IMR-90 (cell line): ENCODE data around the gene B4GALT1. TPM values are rescaled to one million over a fixed set of nuclear protein-coding genes. Genes with fewer than 3 reads are reported as not detected.

Experiments used
- ATAC-seq: fragments of 200-7000 bp; cut with Tn5 transposase; 2 replicates; pipeline ENCODE4 v1.9.1; 2020; ENCODE audit warnings: low read depth, mild to moderate bottlenecking, moderate library complexity
- BruUV-seq: library from RNA; stranded (reverse); fragments of 400-500 nt; replicated peaks from 2 replicates; lab custom pipeline; 2021; lab: Mats Ljungman, UMichigan
- CTCF ChIA-PET: fragments of 300-600 bp; formaldehyde crosslinking; extraction: SDS; loops from one replicate; lab custom pipeline; 2021; ENCODE audit warnings: antibody characterized with exemption; lab: Yijun Ruan, JAX
- POLR2A ChIA-PET: fragments of 300-600 bp; sonication (Branson Sonifier 250); formaldehyde crosslinking; loops from one replicate; lab custom pipeline; 2022; ENCODE audit warnings: antibody characterized with exemption; ENCODE audit not compliant: unreplicated experiment; lab: Charles Lee
- DNase-seq: peaks from one replicate; pipeline ENCODE4 v3.0.0; 2013
- H2AFZ ChIP-seq: replicated peaks from 2 replicates; pipeline ENCODE3; 2013; ENCODE audit warnings: low read length, mild to moderate bottlenecking; ENCODE audit not compliant: poor library complexity
- H2AK5ac ChIP-seq: 2 replicates; pipeline ENCODE4 v1.6.1; 2013; ENCODE audit warnings: low read depth, low read length, inconsistent platforms
- H2AK9ac ChIP-seq: replicated peaks from 2 replicates; pipeline ENCODE3; 2013; ENCODE audit warnings: mild to moderate bottlenecking, low read depth, low read length, moderate library complexity; ENCODE audit not compliant: poor library complexity
- H2BK120ac ChIP-seq: 2 replicates; pipeline ENCODE4 v1.6.1; 2013; ENCODE audit warnings: low read depth, low read length, inconsistent platforms
- H2BK15ac ChIP-seq: 3 replicates; pipeline ENCODE4 v1.6.1; 2013; ENCODE audit warnings: low read depth, low read length, inconsistent platforms
- H2BK20ac ChIP-seq: 2 replicates; pipeline ENCODE4 v1.6.1; 2013; ENCODE audit warnings: low read depth, mild to moderate bottlenecking, inconsistent platforms, low read length, moderate library complexity
- H2BK5ac ChIP-seq: 2 replicates; pipeline ENCODE4 v1.6.1; 2013; ENCODE audit warnings: mild to moderate bottlenecking, low read depth, low read length, inconsistent platforms; ENCODE audit not compliant: poor library complexity, severe bottlenecking
- H3K14ac ChIP-seq: replicated peaks from 2 replicates; pipeline ENCODE4 v1.6.1; 2013; ENCODE audit warnings: low read depth, low read length, inconsistent platforms
- H3K18ac ChIP-seq: 2 replicates; pipeline ENCODE4 v1.6.1; 2013; ENCODE audit warnings: low read depth, low read length, control low read depth
- H3K23ac ChIP-seq: 2 replicates; pipeline ENCODE4 v1.6.1; 2013; ENCODE audit warnings: low read depth, low read length, inconsistent platforms
- H3K27ac ChIP-seq: 2 replicates; pipeline ENCODE4 v1.5.1; 2013; ENCODE audit warnings: mild to moderate bottlenecking, control low read depth, low read length; ENCODE audit not compliant: insufficient read depth
- H3K27me3 ChIP-seq: 2 replicates; pipeline ENCODE4 v1.6.1; 2013; ENCODE audit warnings: low read length; ENCODE audit not compliant: control insufficient read depth, insufficient read depth
- H3K36me3 ChIP-seq: 2 replicates; pipeline ENCODE4 v1.6.1; 2013; ENCODE audit warnings: low read length, mixed read lengths; ENCODE audit not compliant: control insufficient read depth, insufficient read depth
- H3K4ac ChIP-seq: 2 replicates; pipeline ENCODE4 v1.6.1; 2013; ENCODE audit warnings: low read depth, low read length, inconsistent platforms
- H3K4me1 ChIP-seq: 2 replicates; pipeline ENCODE4 v1.6.1; 2013; ENCODE audit warnings: low read length, mixed read lengths; ENCODE audit not compliant: control insufficient read depth, insufficient read depth
- H3K4me2 ChIP-seq: 2 replicates; pipeline ENCODE4 v1.6.1; 2013; ENCODE audit warnings: low read depth, mild to moderate bottlenecking, control low read depth, low read length, moderate library complexity
- H3K4me3 ChIP-seq: 2 replicates; pipeline ENCODE4 v1.5.1; 2013; ENCODE audit warnings: low read depth, mild to moderate bottlenecking, control low read depth, low read length, moderate library complexity; ENCODE audit not compliant: insufficient read depth
- H3K56ac ChIP-seq: 2 replicates; pipeline ENCODE4 v1.6.1; 2013; ENCODE audit warnings: low read length, inconsistent platforms; ENCODE audit not compliant: insufficient read depth; ENCODE audit errors: extremely low read depth
- H3K79me1 ChIP-seq, 2 experiments: 2 replicates each; pipeline ENCODE4 v1.6.1; 2013; ENCODE audit warnings: low read length in 2 of 2, inconsistent platforms in 1 of 2, low read depth in 1 of 2
- H3K9ac ChIP-seq: 2 replicates; pipeline ENCODE4 v1.6.1; 2013; ENCODE audit warnings: low read depth, low read length, control low read depth
- H3K9me1 ChIP-seq: 2 replicates; pipeline ENCODE4 v1.6.1; 2013; ENCODE audit warnings: low read length, inconsistent platforms; ENCODE audit not compliant: insufficient read depth
- H3K9me3 ChIP-seq: 2 replicates; pipeline ENCODE4 v1.6.1; 2013; ENCODE audit warnings: low read length; ENCODE audit not compliant: control insufficient read depth, insufficient read depth
- H4K20me1 ChIP-seq: 2 replicates; pipeline ENCODE4 v1.6.1; 2013; ENCODE audit warnings: low read length, inconsistent platforms; ENCODE audit not compliant: insufficient read depth
- H4K5ac ChIP-seq: 2 replicates; pipeline ENCODE4 v1.6.1; 2013; ENCODE audit warnings: mild to moderate bottlenecking, low read depth, low read length, control low read depth
- H4K8ac ChIP-seq, 2 experiments: 2 replicates each; pipeline ENCODE4 v1.6.1; 2013; ENCODE audit warnings: low read depth in 2 of 2, low read length in 2 of 2, control low read depth in 1 of 2, inconsistent platforms in 1 of 2
- H4K91ac ChIP-seq: 2 replicates; pipeline ENCODE4 v1.6.1; 2013; ENCODE audit warnings: low read depth, low read length, inconsistent platforms; ENCODE audit not compliant: insufficient read depth
- WGBS, 2 experiments: methylation state at CpG; one replicate each; pipeline versions ENCODE4 v1.1.5 to v1.1.7; 2013; ENCODE audit warnings: missing lambda C conversion rate in 2 of 2; ENCODE audit not compliant: insufficient read length in 1 of 2; ENCODE audit errors: extremely low coverage in 2 of 2; 5-methylcytosine and 5-hydroxymethylcytosine counted together
- dilution Hi-C: fragments of 300-500 bp; cut with HindIII; formaldehyde crosslinking; loops from one replicate; pipeline ENCODE4 v1.14.3; 2018; ENCODE audit warnings: low sequenced_read_pairs; ENCODE audit not compliant: unreplicated experiment
- in situ Hi-C: fragments of 300-500 bp; cut with MboI; formaldehyde crosslinking; loops from 3 replicates; pipeline ENCODE4 v1.14.3; 2019; ENCODE audit warnings: low sequenced_read_pairs, inconsistent platforms, mixed read lengths
- intact Hi-C: fragments of 100-400 bp; cut with micrococcal nuclease; formaldehyde crosslinking; loops from 2 replicates; pipeline ENCODE4 v1.10.0; 2022
- polyA plus RNA-seq, 3 experiments: library from polyadenylated mRNA; depleted of rRNA; stranded (reverse); fragments of >200 nt; gene quantifications; 2 replicates each; pipeline ENCODE4 v1.2.3, GENCODE V29; 2012; ENCODE audit warnings: low replicate concordance in 1 of 3
- total RNA-seq: library from RNA; depleted of rRNA; stranded (reverse); fragments of >200 nt; gene quantifications from 2 replicates; pipeline ENCODE4 v1.2.3, GENCODE V29; 2012
- TF ChIP-seq, protein P1 (sequence below): fragments of 150-350 bp; IDR thresholded peaks from 2 replicates; pipeline ENCODE4 v1.6.1; 2017; ENCODE audit warnings: mild to moderate bottlenecking, antibody characterized with exemption, low read length, low read depth

B4GALT1 gene
- total and polyA plus RNA-seq, 2 of the 4 experiments (the other 2 are of a cell fraction) = 8.8 to 37.8 TPM

DNA sequence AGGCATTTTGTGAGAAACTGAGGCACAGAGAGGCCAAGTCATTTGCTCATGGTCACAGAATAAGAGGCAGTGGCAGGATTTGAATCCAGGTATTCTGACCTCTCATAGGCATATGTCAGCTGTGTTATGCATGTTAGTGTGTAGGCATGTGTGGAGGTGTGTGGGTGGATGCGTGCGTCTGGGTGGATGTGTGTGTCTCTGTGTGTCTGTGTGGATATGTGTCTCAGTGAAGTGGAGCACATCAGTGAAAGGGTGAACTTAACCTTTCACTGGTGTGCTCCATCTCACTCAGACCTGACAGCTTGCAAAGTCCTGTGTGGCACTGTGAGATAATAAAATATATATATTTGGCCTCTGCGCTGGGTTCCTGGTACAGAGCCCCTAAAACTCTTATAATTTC lies 58.7 kb downstream of the B4GALT1 start:
- dilution Hi-C loops = no loop called here
- CTCF ChIA-PET = no interaction called here

More for the DNA sequence above, 58.7 kb downstream of the B4GALT1 start:
- Histone ChIP-seq H3K9ac (no peak overlapping the region), H2AK9ac (no peak overlapping the region), H3K79me1 (peaks cover 5 to 31% of the 10 kb centered on the region in 2 experiments; a peak in 3 of 4 replicates), H3K27ac (no peak overlapping the region), H2AK5ac (peak overlapping the region; percentile 93; the same call in 1 of the 2 replicates), H3K4ac (no peak overlapping the region), H3K23ac (no peak overlapping the region), H3K9me3 (no peaks in the 10 kb centered on the region), H2BK120ac (no peak overlapping the region; the same call in 1 of the 2 replicates), H2BK5ac (peak overlapping the region; percentile 24), H3K18ac (no peak overlapping the region), H4K20me1 (no peaks in the 10 kb centered on the region; the same call in 1 of the 2 replicates), H4K8ac (no peak overlapping the region), H3K4me3 (no peak overlapping the region), H3K27me3 (no peaks in the 10 kb centered on the region), H2AFZ (no peak overlapping the region), H3K4me2 (no peak overlapping the region), H4K5ac (no peak overlapping the region), H3K9me1 (peaks cover 19% of the 10 kb centered on the region), H3K4me1 (peaks cover 15% of the 10 kb centered on the region), H2BK20ac (no peak overlapping the region; the same call in 1 of the 2 replicates), H3K14ac (no peak overlapping the region), H2BK15ac (no peak overlapping the region), H3K36me3 (peaks cover 14% of the 10 kb centered on the region), H4K91ac (no peak overlapping the region), H3K56ac (no peak overlapping the region)
- in situ Hi-C loops = no loop called here
- POLR2A ChIA-PET = interaction anchor here (1.0 kb wide), 1 partner anchor 84 kb away, joined by 3 read pairs; the partner anchor contains the start of gene DNAJA1
- DNase-seq (no peak), ATAC-seq (no peak)
- intact Hi-C loops = no loop called here
- no TSS peak for BruUV-seq
- TF ChIP-seq, protein P1, sequence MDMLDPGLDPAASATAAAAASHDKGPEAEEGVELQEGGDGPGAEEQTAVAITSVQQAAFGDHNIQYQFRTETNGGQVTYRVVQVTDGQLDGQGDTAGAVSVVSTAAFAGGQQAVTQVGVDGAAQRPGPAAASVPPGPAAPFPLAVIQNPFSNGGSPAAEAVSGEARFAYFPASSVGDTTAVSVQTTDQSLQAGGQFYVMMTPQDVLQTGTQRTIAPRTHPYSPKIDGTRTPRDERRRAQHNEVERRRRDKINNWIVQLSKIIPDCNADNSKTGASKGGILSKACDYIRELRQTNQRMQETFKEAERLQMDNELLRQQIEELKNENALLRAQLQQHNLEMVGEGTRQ = no peak
- no CpG with 5 or more reads among the region's 3 CpGs for WGBS, 2 experiments
